ENCODE results near the gene NR4A1.
A peak's percentile ranks its signal among the peaks of the same experiment; 100 is the strongest.

DNA sequence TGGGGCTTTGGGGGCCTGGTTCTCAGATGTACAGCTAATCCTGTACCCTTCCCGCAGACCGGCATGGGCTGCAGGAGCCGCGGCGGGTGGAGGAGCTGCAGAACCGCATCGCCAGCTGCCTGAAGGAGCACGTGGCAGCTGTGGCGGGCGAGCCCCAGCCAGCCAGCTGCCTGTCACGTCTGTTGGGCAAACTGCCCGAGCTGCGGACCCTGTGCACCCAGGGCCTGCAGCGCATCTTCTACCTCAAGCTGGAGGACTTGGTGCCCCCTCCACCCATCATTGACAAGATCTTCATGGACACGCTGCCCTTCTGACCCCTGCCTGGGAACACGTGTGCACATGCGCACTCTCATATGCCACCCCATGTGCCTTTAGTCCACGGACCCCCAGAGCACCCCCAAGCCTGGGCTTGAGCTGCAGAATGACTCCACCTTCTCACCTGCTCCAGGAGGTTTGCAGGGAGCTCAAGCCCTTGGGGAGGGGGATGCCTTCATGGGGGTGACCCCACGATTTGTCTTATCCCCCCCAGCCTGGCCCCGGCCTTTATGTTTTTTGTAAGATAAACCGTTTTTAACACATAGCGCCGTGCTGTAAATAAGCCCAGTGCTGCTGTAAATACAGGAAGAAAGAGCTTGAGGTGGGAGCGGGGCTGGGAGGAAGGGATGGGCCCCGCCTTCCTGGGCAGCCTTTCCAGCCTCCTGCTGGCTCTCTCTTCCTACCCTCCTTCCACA, 7.6 kb downstream of the NR4A1 start:
- TF ChIP-seq CTCF (IDR thresholded peaks at IDR 0.05) (no peak), POLR2A (IDR thresholded peaks at IDR 0.05) (peak in 1 of 2 donors; percentile 43), EP300 (IDR thresholded peaks at IDR 0.05) (peak in 1 of 2 donors; percentile 89)
